SH-SY5Y (cell line): ENCODE data around the gene TCEAL7.

Experiments
- GATA2 ChIP-seq: IDR thresholded peaks from 2 replicates; pipeline ENCODE4 v1.6.1; 2011; ENCODE audit warnings: mild to moderate bottlenecking, low read depth, low read length
- GATA3 ChIP-seq: IDR thresholded peaks from 2 replicates; pipeline ENCODE4 v1.6.1; 2011; ENCODE audit warnings: low read depth, mild to moderate bottlenecking, low read length, moderate library complexity

GRCh38 chrX:103330681-103331288, 746 bp downstream of the TCEAL7 start:
- no peak for TF ChIP-seq GATA3
- peak; percentile 22; the same call in 1 of the 2 replicates for TF ChIP-seq GATA2
